LNCAP (cell line): ENCODE measurements around the gene NKIRAS2.
A peak's percentile ranks its signal among the peaks of the same experiment; 100 is the strongest.

ENCODE experiments used
- CTCF ChIP-seq: fragments of 450-650 bp; IDR thresholded peaks from 2 replicates; pipeline ENCODE4 v1.5.1; 2017; ENCODE audit warnings: mild to moderate bottlenecking

The NKIRAS2 gene

GRCh38 chr17:42067371-42068091, 47.6 kb downstream of the NKIRAS2 start:
- TF ChIP-seq CTCF = peak; percentile 96

GRCh38 chr17:42068979-42069378, 49.1 kb downstream of the NKIRAS2 start:
- no peak for TF ChIP-seq CTCF

GRCh38 chr17:42071810-42072209, 51.9 kb downstream of the NKIRAS2 start:
- TF ChIP-seq CTCF = no peak

GRCh38 chr17:42072323-42073187, 52.7 kb downstream of the NKIRAS2 start:
- TF ChIP-seq CTCF = no peak
